DOHH2 (cell line): ENCODE results near the gene MED27.

Source experiments
- H3F3A ChIP-seq: fragments of 200-600 bp; sonication (generic), shearing (Covaris generic); 2 replicates; pipeline ENCODE4 v1.6.0; 2016; ENCODE audit warnings: antibody characterized with exemption, mild to moderate bottlenecking; ENCODE audit not compliant: control insufficient read depth, insufficient read depth
- H3K27ac ChIP-seq: fragments of 200-600 bp; sonication (generic); 2 replicates; pipeline ENCODE4 v1.5.1; 2014; ENCODE audit warnings: low read depth, mild to moderate bottlenecking, low read length, moderate library complexity
- H3K27me3 ChIP-seq: fragments of 200-600 bp; sonication (generic); 2 replicates; pipeline ENCODE4 v1.6.1; 2014; ENCODE audit warnings: mild to moderate bottlenecking, low read length, mixed read lengths; ENCODE audit not compliant: control insufficient read depth
- H3K36me3 ChIP-seq: fragments of 200-600 bp; sonication (generic); 2 replicates; pipeline ENCODE4 v1.6.1; 2014; ENCODE audit warnings: mild to moderate bottlenecking, low read length, moderate library complexity, mixed read lengths; ENCODE audit not compliant: control insufficient read depth
- H3K4me1 ChIP-seq: fragments of 200-600 bp; sonication (generic); 2 replicates; pipeline ENCODE4 v1.6.1; 2014; ENCODE audit warnings: mild to moderate bottlenecking, low read length, mixed read lengths; ENCODE audit not compliant: control insufficient read depth
- H3K4me2 ChIP-seq: fragments of 200-600 bp; sonication (generic); 2 replicates; pipeline ENCODE4 v1.6.0; 2014; ENCODE audit warnings: mild to moderate bottlenecking, low read length, moderate library complexity
- H3K4me3 ChIP-seq: fragments of 200-600 bp; sonication (generic); 2 replicates; pipeline ENCODE4 v1.5.1; 2014; ENCODE audit warnings: mild to moderate bottlenecking, low read length, mixed read lengths
- H3K79me2 ChIP-seq: fragments of 200-600 bp; sonication (generic); 2 replicates; pipeline ENCODE4 v1.6.1; 2014; ENCODE audit warnings: mild to moderate bottlenecking, low read length, mixed read lengths; ENCODE audit not compliant: control insufficient read depth
- H3K9me2 ChIP-seq: fragments of 200-600 bp; sonication (generic); replicated peaks from 2 replicates; pipeline ENCODE4 v1.6.1; 2014; ENCODE audit warnings: mild to moderate bottlenecking, low read length, mixed read lengths; ENCODE audit not compliant: control insufficient read depth
- H3K9me3 ChIP-seq: fragments of 200-600 bp; sonication (generic); 2 replicates; pipeline ENCODE4 v1.6.1; 2014; ENCODE audit warnings: antibody characterized with exemption, low read length, mixed read lengths; ENCODE audit not compliant: control insufficient read depth, insufficient read depth
- H4K20me1 ChIP-seq: fragments of 200-600 bp; sonication (generic); 2 replicates; pipeline ENCODE4 v1.6.0; 2014; ENCODE audit warnings: low read depth, mild to moderate bottlenecking, antibody characterized with exemption, low read length, moderate library complexity; ENCODE audit not compliant: control insufficient read depth, insufficient read depth
- EZH2phosphoT487 ChIP-seq: fragments of 200-600 bp; sonication (generic); IDR thresholded peaks from 2 replicates; pipeline ENCODE4 v1.6.1; 2017; ENCODE audit warnings: borderline replicate concordance, mild to moderate bottlenecking, antibody characterized with exemption, low read length, moderate library complexity, mixed read lengths
- TF ChIP-seq, protein P1 (sequence below): fragments of 200-600 bp; sonication (generic); IDR thresholded peaks from one replicate; pipeline ENCODE4 v1.5.1; 2014; ENCODE audit warnings: antibody characterized with exemption, mild to moderate bottlenecking, low read depth, low read length; ENCODE audit not compliant: poor library complexity, severe bottlenecking

Gene MED27

DNA sequence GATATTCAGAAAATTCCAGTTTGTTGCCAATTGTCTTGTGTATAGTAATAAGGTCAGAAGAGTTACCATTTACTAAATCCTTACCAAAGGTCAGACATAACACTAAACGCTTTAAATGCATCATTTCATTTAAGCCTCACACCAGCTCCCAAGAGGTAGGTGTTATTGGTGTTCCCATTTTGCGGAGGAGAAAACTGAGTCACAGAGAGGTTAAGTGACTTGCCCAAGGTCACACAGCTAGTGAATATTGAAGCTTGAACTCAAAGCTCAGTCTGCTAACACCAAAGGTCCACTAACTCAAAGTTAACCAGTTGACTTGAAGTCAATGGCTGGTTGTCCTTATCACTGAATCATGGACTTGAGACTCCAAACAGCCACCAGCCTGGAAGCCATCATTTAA is 41.4 kb upstream of the MED27 start:
- no peaks in the 10 kb centered on the region for H3F3A ChIP-seq
- no peaks in the 10 kb centered on the region for H3K36me3 ChIP-seq
- H3K27ac ChIP-seq = no peak overlapping the region
- TF ChIP-seq, protein P1, sequence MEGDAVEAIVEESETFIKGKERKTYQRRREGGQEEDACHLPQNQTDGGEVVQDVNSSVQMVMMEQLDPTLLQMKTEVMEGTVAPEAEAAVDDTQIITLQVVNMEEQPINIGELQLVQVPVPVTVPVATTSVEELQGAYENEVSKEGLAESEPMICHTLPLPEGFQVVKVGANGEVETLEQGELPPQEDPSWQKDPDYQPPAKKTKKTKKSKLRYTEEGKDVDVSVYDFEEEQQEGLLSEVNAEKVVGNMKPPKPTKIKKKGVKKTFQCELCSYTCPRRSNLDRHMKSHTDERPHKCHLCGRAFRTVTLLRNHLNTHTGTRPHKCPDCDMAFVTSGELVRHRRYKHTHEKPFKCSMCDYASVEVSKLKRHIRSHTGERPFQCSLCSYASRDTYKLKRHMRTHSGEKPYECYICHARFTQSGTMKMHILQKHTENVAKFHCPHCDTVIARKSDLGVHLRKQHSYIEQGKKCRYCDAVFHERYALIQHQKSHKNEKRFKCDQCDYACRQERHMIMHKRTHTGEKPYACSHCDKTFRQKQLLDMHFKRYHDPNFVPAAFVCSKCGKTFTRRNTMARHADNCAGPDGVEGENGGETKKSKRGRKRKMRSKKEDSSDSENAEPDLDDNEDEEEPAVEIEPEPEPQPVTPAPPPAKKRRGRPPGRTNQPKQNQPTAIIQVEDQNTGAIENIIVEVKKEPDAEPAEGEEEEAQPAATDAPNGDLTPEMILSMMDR = no peak
- TF ChIP-seq EZH2phosphoT487 = no peak
- no peaks in the 10 kb centered on the region for H3K9me2 ChIP-seq
- peaks cover 54% of the 10 kb centered on the region for H3K27me3 ChIP-seq
- H3K4me1 ChIP-seq = no peaks in the 10 kb centered on the region
- no peak overlapping the region for H3K4me3 ChIP-seq
- no peaks in the 10 kb centered on the region for H3K79me2 ChIP-seq
- H3K9me3 ChIP-seq = no peaks in the 10 kb centered on the region
- H3K4me2 ChIP-seq = no peak overlapping the region
- H4K20me1 ChIP-seq = no peaks in the 10 kb centered on the region

DNA sequence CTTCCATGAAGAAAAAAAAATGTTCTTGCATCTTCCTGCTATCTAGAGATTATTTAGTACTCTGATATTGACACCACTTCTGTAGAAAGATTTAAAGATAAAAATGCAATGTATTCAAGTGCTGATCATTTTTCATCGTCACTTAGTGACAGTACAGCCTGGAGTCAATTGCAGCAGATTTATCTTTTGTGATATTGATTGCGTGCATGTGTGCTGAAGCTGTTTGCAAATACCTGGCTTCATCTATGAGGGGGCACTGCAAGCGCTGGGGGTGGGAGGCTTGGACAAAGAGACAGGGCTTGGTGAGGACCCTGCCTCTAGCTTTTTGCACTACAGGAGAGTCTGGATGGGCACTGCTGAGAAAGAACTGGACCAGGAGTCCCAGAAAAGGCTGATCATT is 38.0 kb upstream of the MED27 start:
- H3F3A ChIP-seq = no peaks in the 10 kb centered on the region
- peaks cover 34% of the 10 kb centered on the region for H3K27me3 ChIP-seq
- no peaks in the 10 kb centered on the region for H3K9me3 ChIP-seq
- no peaks in the 10 kb centered on the region for H3K4me1 ChIP-seq
- TF ChIP-seq, protein P1 = no peak
- TF ChIP-seq EZH2phosphoT487 = no peak
- no peak overlapping the region for H3K4me3 ChIP-seq
- H3K36me3 ChIP-seq = no peaks in the 10 kb centered on the region
- no peak overlapping the region for H3K4me2 ChIP-seq
- no peaks in the 10 kb centered on the region for H3K9me2 ChIP-seq
- no peak overlapping the region for H3K27ac ChIP-seq
- H4K20me1 ChIP-seq = no peaks in the 10 kb centered on the region
- no peaks in the 10 kb centered on the region for H3K79me2 ChIP-seq

DNA sequence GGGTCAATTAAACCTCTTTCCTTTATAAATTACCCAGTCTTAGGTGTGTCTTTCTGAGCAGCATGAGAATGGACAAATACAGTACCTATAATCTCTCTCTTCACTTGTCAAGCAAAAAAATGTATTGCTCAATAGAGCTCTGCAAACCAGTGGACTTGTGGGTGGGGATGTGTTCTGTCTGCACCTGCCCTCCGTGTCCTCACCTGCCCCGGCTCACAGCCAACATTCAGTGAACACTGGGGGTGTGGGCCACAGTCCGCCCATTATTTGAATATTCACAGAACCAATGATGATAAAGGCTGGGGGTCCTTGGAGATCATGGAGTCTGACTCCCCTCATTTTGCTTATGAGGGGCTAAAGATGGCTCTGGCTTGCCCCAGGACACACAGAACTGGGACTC is 36.9 kb upstream of the MED27 start:
- Histone ChIP-seq H3K27ac (no peak overlapping the region), H4K20me1 (no peaks in the 10 kb centered on the region), H3K79me2 (no peaks in the 10 kb centered on the region), H3K9me2 (no peaks in the 10 kb centered on the region), H3K4me1 (no peaks in the 10 kb centered on the region), H3K9me3 (no peaks in the 10 kb centered on the region), H3K4me3 (no peak overlapping the region), H3K27me3 (peaks cover 28% of the 10 kb centered on the region), H3F3A (no peaks in the 10 kb centered on the region), H3K4me2 (no peak overlapping the region), H3K36me3 (no peaks in the 10 kb centered on the region)
- TF ChIP-seq, protein P1 = no peak
- TF ChIP-seq EZH2phosphoT487 = no peak

DNA sequence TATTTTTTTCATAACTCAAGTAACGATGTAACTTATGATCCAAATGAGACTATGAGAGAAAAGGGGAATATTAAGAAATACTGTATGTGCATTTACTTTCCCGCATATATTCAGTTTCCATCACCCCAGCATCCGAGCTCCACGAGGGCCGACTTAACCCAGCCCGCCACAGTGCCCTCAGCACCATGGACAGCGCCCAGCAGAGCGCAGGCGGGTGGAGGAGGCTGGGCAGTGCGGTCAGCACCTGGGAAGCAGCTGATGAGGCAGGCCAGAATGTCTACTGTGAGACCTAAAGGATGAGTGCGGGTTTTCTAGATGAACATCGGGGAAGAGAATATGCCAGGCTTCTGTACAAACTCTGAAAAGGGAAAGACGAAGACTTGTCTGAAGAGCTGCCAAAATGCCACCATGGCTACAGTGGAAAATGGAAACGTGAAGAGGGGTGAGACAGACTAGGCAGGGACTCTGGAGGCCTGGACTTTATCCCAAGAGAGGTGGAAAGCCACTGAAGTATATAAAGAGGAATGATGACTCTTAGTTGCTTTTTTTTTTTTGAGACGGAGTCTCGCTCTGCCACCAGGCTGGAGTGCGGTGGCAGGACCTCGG is 34.5 kb upstream of the MED27 start:
- no peak overlapping the region for H3K27ac ChIP-seq
- no peak overlapping the region for H3K4me3 ChIP-seq
- H3K4me2 ChIP-seq = no peak overlapping the region
- peaks cover 7% of the 10 kb centered on the region for H3K4me1 ChIP-seq
- no peaks in the 10 kb centered on the region for H3F3A ChIP-seq
- H4K20me1 ChIP-seq = no peaks in the 10 kb centered on the region
- no peaks in the 10 kb centered on the region for H3K79me2 ChIP-seq
- H3K9me3 ChIP-seq = no peaks in the 10 kb centered on the region
- H3K9me2 ChIP-seq = no peaks in the 10 kb centered on the region
- peaks cover 19% of the 10 kb centered on the region for H3K27me3 ChIP-seq
- TF ChIP-seq EZH2phosphoT487 = no peak
- TF ChIP-seq, protein P1 = no peak
- no peaks in the 10 kb centered on the region for H3K36me3 ChIP-seq
